GM18873 (cell line): ENCODE measurements around the gene INSIG2.
A peak's percentile ranks its signal among the peaks of the same experiment; 100 is the strongest.
"Not testable (repeated sequence)": the region's sequence is repeated elsewhere in the genome, so short reads cannot be mapped to it uniquely, and the experiment has no call there.

Experiments
- ATAC-seq: cut with Tn5 transposase; IDR thresholded peaks from one replicate; pipeline ENCODE4 v1.9.1; 2021; ENCODE audit warnings: mild to moderate bottlenecking, moderate library complexity, moderate number of reproducible peaks; ENCODE audit not compliant: unreplicated experiment, low FRiP score

The INSIG2 gene

DNA sequence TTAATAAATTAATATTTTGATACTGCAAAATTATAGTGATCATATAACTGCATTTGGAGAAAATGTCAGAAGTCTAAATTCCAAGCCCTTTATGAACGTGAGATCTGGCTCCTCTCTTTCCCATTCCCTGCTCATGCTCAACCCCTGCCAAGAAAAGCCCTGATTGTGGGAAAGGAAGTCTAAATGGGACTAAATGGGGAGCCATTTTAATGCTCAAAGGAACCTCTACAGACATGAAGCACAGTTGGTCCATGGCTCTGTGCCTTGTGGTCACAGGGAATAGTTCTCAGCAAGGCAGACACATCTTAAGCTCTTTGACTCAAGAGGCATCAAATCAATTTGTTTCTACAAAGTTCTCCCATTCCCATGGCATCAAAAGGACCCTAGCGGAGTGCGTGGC, 29.3 kb upstream of the INSIG2 start:
- no peak for ATAC-seq

DNA sequence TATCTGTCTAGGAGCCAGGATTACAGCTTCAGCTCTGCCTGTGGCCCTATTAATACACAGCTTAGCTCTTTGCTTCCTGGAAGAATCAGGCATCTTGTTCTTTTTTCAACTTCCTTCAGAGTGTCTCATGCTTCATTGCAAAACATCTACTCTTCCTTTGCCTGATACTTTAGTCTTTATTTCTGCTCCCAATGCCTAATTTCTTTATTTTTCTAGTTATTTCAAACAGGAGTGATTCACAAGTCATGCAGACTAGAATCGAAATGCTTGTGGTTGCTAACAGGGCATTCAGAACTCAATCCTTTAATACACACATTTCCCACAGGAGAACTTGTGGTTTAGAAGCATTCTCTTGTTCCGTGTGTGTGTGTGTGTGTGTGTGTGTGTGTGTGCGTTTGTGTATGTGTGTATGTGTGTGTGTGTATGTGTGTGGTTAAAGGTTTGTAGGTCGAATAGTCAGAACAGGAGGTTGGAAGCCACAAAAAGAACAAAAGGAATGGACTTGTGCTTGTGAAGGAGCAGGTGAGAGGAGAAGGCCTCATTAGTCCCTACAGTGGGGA, 28.3 kb upstream of the INSIG2 start:
- ATAC-seq: no peak

DNA sequence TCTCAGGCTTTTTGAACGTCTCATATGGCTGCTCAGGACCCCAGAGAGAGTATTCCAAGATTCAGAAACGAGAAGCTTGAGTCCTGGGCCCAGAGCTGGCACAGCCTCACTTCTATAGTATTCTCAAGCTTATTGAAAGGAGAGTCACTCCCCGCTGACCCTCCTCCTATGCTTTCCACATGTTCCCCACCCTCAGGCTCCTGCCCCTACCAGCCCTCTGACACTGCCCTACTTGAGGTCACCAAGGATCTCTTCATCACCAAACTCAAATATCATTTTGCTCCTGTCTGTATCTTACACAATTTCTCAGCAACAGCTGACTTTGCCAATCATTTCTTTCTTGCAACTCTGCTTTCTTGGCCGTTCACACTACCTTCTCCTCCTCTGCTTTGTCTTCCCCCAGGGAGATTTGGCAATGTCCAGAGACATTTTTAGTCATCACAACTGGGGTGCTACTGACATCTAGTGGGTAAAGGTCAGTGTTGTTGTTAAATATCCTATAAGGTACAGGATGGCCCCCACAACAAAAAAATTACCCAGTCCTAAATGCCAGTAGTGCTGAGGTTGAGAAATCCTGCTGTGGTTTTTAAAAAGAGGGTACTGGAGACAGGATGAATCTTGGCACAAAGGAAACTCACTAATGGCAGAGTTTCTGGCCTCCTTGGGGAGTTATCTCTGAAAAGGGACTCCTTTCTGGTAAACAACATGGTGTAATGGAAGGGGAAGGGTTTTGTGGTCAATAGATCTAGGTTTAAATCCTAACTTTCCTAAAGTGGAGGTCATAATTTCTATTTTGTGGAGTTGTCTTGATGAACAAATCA, 26.9 kb upstream of the INSIG2 start:
- ATAC-seq: peak; percentile 79

DNA sequence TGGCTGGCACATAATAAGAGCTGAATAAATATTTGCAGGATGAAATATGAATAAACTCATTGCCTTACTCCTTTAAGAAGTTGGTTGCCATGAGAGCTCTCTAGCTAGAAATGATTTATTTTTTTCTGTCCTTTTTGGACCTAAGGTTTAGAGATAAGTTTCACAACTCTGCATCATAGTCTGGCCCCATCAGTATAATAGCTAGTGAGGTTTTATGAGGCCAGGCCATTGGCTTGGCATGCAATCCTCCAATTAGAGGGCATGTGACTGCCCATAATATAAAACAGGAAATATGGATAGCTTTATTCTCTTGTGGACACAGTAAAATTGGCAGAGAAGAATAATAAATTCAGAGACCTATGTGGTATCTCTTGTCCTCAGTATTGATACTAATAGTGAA, 26.2 kb upstream of the INSIG2 start:
- no peak for ATAC-seq

DNA sequence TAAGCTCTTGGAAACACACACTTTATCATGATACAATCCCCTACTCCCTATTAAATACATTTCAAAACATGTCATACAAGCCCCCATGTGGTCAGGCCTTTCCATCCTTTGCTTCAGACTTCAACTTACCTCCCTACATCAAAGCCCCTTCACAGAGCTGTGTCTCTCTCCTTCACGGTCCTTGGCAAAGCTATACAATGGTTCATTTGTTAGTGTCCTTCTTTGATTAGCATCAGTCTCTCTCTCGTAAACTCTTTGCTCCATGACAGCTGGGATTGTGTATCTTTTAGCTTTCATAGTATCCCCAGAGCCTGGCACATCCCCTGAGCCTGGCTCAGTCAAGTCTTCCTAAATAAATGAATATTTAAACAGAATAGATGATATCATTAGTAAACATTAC, 25.6 kb upstream of the INSIG2 start:
- ATAC-seq: no peak

DNA sequence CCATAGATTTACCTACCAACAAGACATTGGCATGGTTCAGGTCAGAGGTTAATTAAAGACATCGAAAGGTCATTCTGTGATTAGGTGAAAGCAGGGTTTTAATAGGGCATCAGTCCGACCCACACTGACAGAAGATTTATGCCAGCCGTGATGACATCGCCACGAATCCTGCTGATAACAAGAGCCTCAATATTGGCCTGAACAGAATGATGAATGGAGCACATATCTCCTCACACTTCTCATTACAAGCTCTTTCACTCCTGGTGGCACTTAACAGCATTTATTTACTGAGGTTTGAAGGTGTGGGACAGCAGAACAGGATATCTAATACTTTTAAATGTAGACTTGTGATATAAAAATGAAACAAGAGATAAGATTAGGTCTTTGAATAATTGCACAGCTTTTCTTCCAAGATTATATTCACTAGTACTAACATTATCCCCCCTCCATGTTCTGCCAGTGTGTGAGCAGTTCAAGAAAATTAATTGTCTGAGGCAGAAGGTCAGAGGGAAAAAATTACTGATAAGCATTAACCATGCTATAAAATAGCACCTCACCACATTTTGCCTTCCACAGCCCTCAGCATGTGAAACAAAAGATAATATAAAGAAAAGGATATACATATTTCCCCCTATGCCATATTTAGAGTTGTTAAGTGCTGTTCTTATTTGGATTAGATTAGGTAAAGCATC, 23.1 kb upstream of the INSIG2 start:
- ATAC-seq: no peak

DNA sequence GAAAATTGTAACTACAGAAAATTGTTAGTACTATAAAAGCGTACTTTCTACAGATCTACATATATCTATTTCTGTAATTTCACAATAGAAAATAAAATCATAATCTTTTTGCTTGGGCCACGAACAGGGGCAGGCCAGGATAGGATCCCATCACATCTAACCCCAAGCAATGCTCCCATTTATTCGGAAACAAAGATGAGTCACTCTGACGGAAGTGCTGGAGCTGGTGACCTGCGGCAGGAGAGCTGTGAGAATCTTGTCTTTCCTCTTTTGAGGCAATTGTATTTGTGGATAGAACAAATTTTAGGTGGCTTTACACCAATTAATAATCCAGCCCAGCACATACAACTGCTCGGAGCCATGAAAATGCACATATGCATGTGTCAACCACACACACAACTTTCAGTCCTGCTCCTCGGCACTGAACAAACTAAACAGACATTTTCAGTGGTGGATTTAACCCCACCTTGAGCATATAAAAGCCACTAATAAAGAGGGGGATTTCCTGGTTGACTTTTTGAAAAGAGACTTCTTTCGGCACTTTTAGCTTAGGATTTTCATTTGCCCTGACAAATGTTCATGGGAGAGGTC, 22.3 kb upstream of the INSIG2 start:
- ATAC-seq: no peak

DNA sequence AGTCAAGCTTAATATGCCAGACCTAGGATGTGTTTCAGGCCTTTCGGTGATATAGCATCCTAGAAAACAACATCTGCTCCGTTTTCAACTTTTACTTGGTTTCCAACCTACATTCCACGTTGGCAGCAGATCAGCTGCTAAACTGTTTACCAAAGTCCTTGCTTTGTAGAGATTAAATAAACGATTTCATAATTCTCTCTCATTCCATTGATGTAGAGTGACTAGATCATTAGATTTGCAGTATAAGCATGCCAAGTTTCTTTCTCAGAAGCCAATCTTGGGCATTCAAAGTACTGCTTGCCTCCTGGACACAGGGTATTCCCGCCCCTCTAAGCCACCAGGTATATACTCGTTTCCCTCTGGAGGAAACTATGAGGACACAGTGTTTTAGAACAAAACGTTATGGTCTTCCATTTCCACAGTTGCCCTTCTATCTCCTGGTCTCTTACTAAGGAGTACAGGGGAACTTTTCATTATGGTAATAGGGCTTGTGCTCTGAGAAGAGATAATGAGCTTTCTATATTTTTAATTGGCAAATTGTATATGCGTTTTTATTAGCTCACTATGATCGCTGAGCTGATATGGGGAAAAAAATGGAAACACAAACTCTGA, 10.5 kb upstream of the INSIG2 start:
- ATAC-seq: no peak

DNA sequence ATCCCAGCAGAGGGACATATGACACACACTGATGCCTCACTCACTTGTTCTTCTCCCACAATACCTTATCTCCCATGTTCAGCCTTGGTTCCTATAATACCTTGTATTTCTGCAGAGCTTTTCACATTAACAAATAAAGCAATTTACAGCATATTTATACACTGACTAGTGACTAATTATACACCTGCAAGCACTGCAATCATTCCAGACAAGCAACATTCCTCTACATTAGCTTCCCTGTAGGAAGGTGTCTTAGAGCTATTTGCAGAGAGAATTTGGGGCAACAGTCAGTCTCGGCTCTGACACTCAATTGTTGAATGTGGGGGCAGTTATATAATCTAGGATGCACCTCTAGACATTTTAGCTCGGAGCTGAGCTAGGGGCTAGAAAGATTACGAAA, 9.5 kb upstream of the INSIG2 start:
- no peak for ATAC-seq

DNA sequence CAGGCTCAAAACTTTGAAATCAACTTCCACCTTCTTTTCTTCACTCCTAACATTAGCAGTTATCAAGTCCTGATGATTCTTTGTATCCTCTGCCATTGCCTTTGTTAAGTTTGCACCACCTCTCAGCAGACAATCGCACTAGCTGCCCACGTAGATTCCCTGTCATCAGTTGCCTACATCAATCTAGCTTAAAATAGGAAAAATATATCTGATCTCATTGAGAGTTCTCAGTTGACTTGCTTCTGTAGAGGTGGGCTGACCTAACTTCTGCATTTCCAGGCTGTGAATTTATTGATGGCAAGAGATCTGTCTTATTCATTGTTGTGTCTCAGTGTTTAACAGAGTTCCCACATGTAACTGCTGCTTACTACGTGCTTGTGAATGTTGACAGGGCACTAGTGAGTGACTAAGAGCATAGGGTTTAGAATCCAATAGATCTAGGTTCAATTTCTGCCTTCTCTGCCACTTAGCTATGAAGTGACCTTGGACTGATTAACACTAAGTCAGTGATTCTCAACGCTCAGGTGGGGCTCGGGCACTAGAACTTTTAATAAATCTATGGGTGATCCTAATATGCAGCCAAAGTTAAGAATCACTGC, 3.7 kb upstream of the INSIG2 start:
- ATAC-seq: no peak

DNA sequence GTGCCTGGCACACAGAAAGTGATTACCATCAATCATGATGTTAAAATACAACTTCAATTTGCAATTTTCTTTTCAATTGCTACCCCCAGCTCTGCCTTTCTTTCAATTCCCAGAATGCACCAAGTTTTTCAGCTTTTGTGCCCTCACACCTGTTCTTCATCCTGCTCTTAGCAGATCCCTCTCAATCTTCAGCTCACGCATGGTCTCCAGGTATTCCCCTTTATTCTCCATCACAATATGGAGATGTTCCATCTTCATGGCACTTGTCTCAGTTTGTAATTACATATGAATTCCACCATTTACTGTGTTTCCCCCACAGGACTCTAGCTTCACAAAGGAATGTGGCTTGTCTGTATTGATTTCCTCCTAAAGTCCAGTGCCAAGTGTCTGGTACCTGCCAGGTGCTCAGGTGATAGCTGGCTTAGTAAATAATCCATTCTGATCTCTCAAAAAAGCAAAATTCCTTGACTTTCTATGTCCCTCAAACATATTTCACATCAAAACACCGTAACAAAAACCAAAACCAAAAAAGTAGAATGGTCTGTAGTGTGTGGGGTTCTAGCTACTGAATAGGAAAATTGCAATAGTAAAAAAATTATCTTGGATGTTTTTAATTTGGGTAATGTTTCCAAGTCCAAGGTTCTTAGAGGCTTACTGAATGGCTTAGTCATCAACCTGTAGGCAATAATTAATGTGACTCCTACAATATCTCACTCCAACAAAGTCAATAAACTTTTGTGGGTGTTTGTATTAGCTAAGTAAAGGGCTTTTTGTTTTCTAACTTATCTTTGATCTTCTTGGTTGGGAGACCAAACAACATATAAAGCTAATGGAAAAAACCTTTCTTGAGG, 2.9 kb upstream of the INSIG2 start:
- no peak for ATAC-seq

DNA sequence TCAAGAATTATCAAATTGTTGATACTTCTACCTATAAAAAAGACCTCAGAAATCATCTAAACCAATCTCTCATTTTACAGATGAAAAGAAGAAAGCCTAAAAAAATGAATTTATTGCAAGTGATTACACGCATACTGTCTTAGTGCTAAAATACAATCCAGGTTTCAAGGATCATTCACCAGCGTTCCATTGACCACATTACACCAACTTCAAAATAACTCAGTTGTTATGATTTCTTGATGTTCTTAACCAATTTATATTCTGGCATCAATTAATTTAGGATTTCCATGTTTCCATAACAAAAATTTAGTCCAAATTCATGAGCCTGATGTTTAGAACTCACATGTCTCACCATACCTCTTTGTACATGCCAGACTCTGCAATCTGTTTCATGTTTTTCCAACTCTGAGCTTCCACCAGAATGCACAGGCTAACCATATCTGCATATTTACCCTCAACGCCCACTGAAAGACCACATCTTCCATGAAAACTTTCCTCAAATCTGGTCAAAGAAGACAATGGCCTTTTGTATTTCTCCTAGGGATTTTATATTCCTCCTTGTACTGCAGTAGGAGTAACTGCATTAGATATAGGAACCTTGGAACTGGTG, 2.1 kb upstream of the INSIG2 start:
- ATAC-seq: no peak

DNA sequence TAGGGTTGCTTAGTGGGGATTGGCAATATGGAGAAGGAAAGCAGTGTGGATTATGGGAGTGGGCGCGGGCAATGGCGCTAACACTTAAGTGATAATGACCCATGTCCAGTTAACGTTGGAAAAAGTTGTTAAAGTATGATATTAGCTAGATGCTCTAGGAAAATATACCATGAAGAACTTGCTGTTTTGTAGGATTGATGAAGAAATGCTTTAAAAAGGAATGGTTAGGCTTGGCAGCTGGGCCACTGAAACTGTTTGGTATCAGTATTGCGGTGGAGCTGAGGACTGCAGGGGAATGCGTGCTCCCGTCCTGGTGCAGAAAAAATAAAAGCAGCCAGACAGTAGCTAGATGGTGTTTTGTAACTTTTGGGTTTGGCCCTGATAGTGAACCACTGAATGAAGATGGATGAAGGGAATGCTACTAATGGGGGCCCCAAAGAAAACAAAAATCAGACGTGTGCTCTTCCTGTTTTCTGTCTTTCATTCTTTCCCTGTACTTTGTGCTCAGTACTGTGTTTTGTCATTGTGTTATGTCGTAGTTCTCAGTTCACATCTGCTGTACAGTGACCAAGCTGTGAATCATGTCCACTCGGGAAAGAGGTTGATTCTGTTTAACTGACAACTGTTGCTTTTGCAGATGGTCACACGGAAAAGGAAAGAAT, 999 bp downstream of the INSIG2 start:
- peak; percentile 20 for ATAC-seq

DNA sequence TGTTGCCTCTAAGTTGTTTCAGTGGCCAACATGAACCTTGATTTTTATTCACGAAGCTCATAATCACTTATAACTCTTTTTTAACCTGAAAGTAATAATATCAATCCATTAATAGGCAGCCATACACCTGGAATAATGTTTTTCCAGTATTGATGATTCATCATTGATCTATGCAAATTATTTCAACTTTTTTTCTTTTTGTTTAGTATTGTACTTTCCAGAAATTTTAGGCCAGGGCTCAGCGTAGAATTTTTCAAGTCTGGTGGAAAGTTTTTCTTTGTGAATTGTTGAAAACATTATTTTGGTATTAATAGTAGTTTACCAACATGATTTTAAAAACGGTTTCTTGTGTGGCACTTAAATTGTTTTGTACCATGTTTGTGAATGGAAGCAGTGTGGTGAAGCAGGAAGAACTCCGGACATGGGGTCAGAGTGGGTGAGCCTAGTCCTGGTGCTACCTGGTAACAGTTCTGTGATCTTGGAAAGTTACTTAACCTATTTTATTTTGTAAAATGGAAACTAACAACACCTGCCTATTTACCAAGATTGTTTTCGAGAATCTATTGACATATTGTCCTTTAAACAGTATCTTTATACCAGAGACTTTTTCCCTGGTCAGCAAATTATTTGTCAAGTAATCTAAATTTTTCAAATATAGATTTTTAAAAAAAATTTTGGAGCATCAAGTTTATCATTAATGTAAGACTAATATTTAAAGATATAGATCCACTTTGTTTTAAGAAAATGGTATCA, 2.3 kb downstream of the INSIG2 start:
- no peak for ATAC-seq

DNA sequence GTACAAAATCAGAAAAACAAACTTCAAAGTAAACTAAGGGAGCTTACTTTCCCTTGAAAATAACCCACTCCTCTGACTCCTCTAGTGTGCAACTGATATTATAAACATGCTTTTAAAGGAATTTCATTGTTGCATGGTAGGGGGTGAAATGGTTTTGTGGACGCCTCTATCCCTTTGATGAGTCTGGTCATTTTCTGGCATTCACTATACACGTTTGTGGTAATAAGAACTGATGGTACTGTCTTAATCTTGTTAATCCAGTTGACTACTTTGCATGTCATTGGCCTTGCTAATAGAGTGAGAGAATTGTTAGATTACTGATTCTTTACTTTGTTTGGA, 2.8 kb downstream of the INSIG2 start:
- ATAC-seq: no peak

DNA sequence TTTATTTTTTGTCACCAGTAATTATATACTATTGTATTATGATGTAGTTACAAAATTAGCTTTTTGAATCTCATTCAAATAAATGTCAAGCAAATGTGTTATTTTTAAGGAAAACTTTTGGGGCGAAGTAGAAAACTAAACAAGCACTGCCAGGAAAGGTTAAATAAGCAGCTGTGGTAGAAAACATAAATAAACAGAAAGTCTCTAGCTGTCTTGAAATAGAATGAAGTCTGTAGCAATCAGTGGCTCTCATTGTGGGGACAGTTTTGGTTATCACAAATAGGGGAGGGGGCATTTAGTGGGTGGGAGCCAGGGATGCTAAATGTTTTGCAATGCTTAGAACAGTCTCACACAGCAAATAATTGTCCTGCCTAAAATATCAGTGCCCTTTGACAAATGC, 3.4 kb downstream of the INSIG2 start:
- no peak for ATAC-seq

DNA sequence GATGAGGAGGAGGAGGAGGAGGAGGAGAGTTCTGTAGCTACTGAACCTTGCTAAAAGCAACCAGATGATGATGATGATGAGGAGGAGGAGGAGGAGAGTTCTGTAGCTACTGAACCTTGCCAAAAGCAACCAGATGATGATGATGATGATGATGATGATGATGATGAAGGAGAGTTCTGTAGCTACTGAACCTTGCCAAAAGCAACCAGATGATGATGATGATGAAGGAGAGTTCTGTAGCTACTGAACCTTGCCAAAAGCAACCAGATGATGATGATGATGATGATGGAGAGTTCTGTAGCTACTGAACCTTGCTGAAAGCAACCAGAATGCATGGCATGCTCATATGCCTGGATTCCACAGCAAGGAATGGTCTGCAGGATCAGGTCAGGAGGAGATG, 5.8 kb downstream of the INSIG2 start:
- ATAC-seq: not testable (repeated sequence)

DNA sequence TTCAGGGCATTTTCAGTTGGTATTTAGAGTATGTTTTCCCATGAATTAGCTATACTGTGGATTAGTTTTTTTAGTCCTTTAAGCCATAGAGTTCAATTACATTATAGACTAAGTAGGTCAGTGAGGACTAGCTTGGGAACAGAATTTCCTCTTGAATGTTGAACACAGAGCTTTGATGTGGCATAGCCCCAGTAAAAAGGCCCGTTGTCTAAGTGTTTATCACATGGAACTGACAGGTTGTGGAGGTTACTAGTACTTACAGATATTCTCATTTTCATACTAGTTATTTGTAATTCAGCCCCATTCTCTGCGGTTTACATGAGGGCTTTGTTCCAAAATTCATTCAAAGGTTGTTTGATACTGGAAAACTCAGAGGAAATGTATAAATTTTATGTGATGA, 6.2 kb downstream of the INSIG2 start:
- no peak for ATAC-seq
